ENCODE data around the gene POT1.
A peak's percentile ranks its signal among the peaks of the same experiment; 100 is the strongest.

DNA sequence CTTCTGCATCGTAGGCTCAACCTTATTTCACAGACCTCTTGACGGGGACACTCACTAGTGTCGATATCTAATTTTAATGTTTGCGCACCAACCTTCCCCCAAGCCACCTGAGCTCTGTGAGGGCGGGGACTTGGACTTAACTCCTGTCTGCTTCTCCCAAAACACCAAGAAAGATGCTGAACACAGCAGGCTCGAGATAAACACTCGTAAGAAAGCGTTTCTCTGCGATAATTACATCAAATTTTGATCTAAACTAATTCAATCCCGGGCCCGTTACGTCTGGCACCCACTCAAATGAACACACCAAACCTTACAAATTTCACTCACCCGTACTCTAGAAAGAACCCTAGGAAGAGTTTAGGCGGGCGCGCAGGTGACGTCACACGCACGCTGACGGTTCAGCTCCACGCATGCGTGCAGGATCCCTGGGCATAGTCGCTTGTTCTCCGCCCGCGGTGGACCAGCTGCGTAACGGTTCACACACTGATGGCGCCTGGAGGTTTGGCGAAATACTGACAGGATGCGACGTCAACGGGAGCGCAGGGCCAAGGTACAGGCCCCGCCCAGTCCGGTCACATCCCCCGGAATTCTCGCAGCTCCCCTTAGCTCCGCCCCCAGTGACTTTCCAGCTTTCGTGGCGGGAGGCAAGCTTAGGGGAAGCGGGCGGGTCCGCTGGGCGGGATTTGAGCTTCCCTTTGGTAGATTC lies at the start of gene POT1:
- TF ChIP-seq POLR2A (IDR thresholded peaks at IDR 0.05), result peak in 1 of 2 donors; percentile 66
- TF ChIP-seq, protein P1, sequence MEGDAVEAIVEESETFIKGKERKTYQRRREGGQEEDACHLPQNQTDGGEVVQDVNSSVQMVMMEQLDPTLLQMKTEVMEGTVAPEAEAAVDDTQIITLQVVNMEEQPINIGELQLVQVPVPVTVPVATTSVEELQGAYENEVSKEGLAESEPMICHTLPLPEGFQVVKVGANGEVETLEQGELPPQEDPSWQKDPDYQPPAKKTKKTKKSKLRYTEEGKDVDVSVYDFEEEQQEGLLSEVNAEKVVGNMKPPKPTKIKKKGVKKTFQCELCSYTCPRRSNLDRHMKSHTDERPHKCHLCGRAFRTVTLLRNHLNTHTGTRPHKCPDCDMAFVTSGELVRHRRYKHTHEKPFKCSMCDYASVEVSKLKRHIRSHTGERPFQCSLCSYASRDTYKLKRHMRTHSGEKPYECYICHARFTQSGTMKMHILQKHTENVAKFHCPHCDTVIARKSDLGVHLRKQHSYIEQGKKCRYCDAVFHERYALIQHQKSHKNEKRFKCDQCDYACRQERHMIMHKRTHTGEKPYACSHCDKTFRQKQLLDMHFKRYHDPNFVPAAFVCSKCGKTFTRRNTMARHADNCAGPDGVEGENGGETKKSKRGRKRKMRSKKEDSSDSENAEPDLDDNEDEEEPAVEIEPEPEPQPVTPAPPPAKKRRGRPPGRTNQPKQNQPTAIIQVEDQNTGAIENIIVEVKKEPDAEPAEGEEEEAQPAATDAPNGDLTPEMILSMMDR (IDR thresholded peaks at IDR 0.05), result peak in 2 of 5 experiments; percentile 25 to 55
- TF ChIP-seq EP300 (IDR thresholded peaks at IDR 0.05), result peak; percentile 96 to 97

All from tibial nerve (tissue), 4 donors.